Karpas-422 (cell line): ENCODE data around the gene SPSB3. TPM values are rescaled to one million over a fixed set of nuclear protein-coding genes. Genes with fewer than 3 reads are reported as not detected.

Source experiments
- DNase-seq: peaks from one replicate; pipeline ENCODE4 v3.0.0-alpha.2; 2015
- H2AFZ ChIP-seq: fragments of 200-600 bp; sonication (generic); 2 replicates; pipeline ENCODE4 v1.6.1; 2014; ENCODE audit warnings: antibody characterized with exemption, low read length, mixed read lengths
- H3K27ac ChIP-seq: fragments of 200-600 bp; sonication (generic); 2 replicates; pipeline ENCODE4 v1.5.1; 2014; ENCODE audit warnings: mild to moderate bottlenecking, low read length, moderate library complexity
- H3K27me3 ChIP-seq: fragments of 200-600 bp; sonication (generic); 2 replicates; pipeline ENCODE4 v1.6.1; 2014; ENCODE audit warnings: low read length, mixed read lengths
- H3K36me3 ChIP-seq: fragments of 200-600 bp; sonication (generic); 2 replicates; pipeline ENCODE4 v1.6.1; 2014; ENCODE audit warnings: low read length, mixed read lengths; ENCODE audit not compliant: insufficient read depth
- H3K4me1 ChIP-seq: fragments of 200-600 bp; sonication (generic); 2 replicates; pipeline ENCODE4 v1.6.1; 2014; ENCODE audit warnings: mild to moderate bottlenecking, low read length, mixed read lengths
- H3K4me2 ChIP-seq: fragments of 200-600 bp; sonication (generic); 2 replicates; pipeline ENCODE4 v1.6.1; 2014; ENCODE audit warnings: low read length, low read depth, mild to moderate bottlenecking; ENCODE audit not compliant: poor library complexity, severe bottlenecking
- H3K4me3 ChIP-seq: fragments of 200-600 bp; sonication (generic); 2 replicates; pipeline ENCODE4 v1.5.1; 2014; ENCODE audit warnings: mild to moderate bottlenecking, antibody characterized with exemption, low read length, mixed read lengths
- H3K79me2 ChIP-seq: fragments of 200-600 bp; sonication (generic); 2 replicates; pipeline ENCODE4 v1.6.1; 2014; ENCODE audit warnings: mild to moderate bottlenecking, low read length, mixed read lengths
- H3K9ac ChIP-seq: fragments of 200-600 bp; sonication (generic); 2 replicates; pipeline ENCODE4 v1.6.0; 2014; ENCODE audit warnings: low read length
- H3K9me2 ChIP-seq: fragments of 200-600 bp; sonication (generic), shearing (Covaris generic); replicated peaks from 2 replicates; pipeline ENCODE4 v1.6.0; 2014; ENCODE audit warnings: mild to moderate bottlenecking, low read length, moderate library complexity; ENCODE audit not compliant: insufficient read depth
- H3K9me3 ChIP-seq: fragments of 300-700, 200-600 bp; sonication (generic); 2 replicates; pipeline ENCODE4 v1.6.1; 2014; ENCODE audit warnings: low read length, mixed read lengths
- H4K20me1 ChIP-seq: fragments of 200-600 bp; sonication (generic); 2 replicates; pipeline ENCODE4 v1.6.1; 2014; ENCODE audit warnings: mild to moderate bottlenecking, antibody characterized with exemption, low read length, low read depth; ENCODE audit not compliant: insufficient read depth
- total RNA-seq: library from RNA; depleted of rRNA; stranded (reverse); fragments of >200 nt; shearing (Covaris generic); gene quantifications from 2 replicates; pipeline ENCODE4 v1.2.3, GENCODE V29; 2014; ENCODE audit warnings: low replicate concordance

The SPSB3 gene
- total RNA-seq, 1 experiment from 2014 or later, result 38.5 TPM

GRCh38 chr16:1751946-1752345, 30.4 kb downstream of the SPSB3 start:
- Histone ChIP-seq H3K9me2 (no peaks in the 10 kb centered on the region), H3K4me3 (no peak overlapping the region), H3K9ac (no peak overlapping the region), H2AFZ (no peak overlapping the region), H4K20me1 (no peaks in the 10 kb centered on the region), H3K4me1 (no peaks in the 10 kb centered on the region), H3K27me3 (no peaks in the 10 kb centered on the region), H3K4me2 (no peak overlapping the region), H3K79me2 (no peaks in the 10 kb centered on the region), H3K27ac (no peak overlapping the region), H3K9me3 (no peaks in the 10 kb centered on the region), H3K36me3 (0 out of 2 replicates have a peak, but pooled peaks cover 2% of the 10 kb centered on the region)
- no peak for DNase-seq

- Histone ChIP-seq H3K36me3 (no peaks in the 10 kb centered on the region), H3K9me3 (no peaks in the 10 kb centered on the region), H3K79me2 (no peaks in the 10 kb centered on the region), H2AFZ (no peak overlapping the region), H3K9me2 (no peaks in the 10 kb centered on the region), H3K4me3 (no peak overlapping the region), H4K20me1 (no peaks in the 10 kb centered on the region), H3K9ac (no peak overlapping the region), H3K4me1 (no peaks in the 10 kb centered on the region), H3K4me2 (no peak overlapping the region), H3K27me3 (no peaks in the 10 kb centered on the region), H3K27ac (no peak overlapping the region)
- no peak for DNase-seq
Measured at GRCh38 chr16:1749152-1750117, 32.9 kb downstream of the SPSB3 start.

GRCh38 chr16:1747934-1748333, 34.4 kb downstream of the SPSB3 start:
- H3K27me3 ChIP-seq, result no peaks in the 10 kb centered on the region
- no peaks in the 10 kb centered on the region for H4K20me1 ChIP-seq
- no peak overlapping the region for H2AFZ ChIP-seq
- no peaks in the 10 kb centered on the region for H3K9me2 ChIP-seq
- H3K36me3 ChIP-seq, result no peaks in the 10 kb centered on the region
- H3K9me3 ChIP-seq, result no peaks in the 10 kb centered on the region
- H3K4me1 ChIP-seq, result no peaks in the 10 kb centered on the region
- no peak overlapping the region for H3K4me2 ChIP-seq
- no peak overlapping the region for H3K4me3 ChIP-seq
- no peak overlapping the region for H3K27ac ChIP-seq
- H3K79me2 ChIP-seq, result no peaks in the 10 kb centered on the region
- H3K9ac ChIP-seq, result no peak overlapping the region
- no peak for DNase-seq

GRCh38 chr16:1746693-1747195, 35.6 kb downstream of the SPSB3 start:
- Histone ChIP-seq H3K4me2 (no peak overlapping the region), H3K9me3 (no peaks in the 10 kb centered on the region)

GRCh38 chr16:1745900-1746692, 36.3 kb downstream of the SPSB3 start:
- no peak overlapping the region for H2AFZ ChIP-seq
- H3K36me3 ChIP-seq, result no peaks in the 10 kb centered on the region
- H3K9me3 ChIP-seq, result no peaks in the 10 kb centered on the region
- no peaks in the 10 kb centered on the region for H3K79me2 ChIP-seq
- no peak overlapping the region for H3K4me2 ChIP-seq
- DNase-seq, result no peak
- H3K4me1 ChIP-seq, result no peaks in the 10 kb centered on the region
- H3K27me3 ChIP-seq, result no peaks in the 10 kb centered on the region
- no peaks in the 10 kb centered on the region for H4K20me1 ChIP-seq
- no peaks in the 10 kb centered on the region for H3K9me2 ChIP-seq
- no peak overlapping the region for H3K27ac ChIP-seq
- no peak overlapping the region for H3K4me3 ChIP-seq
- H3K9ac ChIP-seq, result no peak overlapping the region

More at GRCh38 chr16:1746693-1747195, 35.6 kb downstream of the SPSB3 start:
- H3K79me2 ChIP-seq, result no peaks in the 10 kb centered on the region
- H3K9me2 ChIP-seq, result no peaks in the 10 kb centered on the region
- no peak overlapping the region for H3K4me3 ChIP-seq
- H3K36me3 ChIP-seq, result no peaks in the 10 kb centered on the region
- DNase-seq, result no peak
- no peak overlapping the region for H2AFZ ChIP-seq
- no peaks in the 10 kb centered on the region for H3K4me1 ChIP-seq
- no peak overlapping the region for H3K27ac ChIP-seq
- no peaks in the 10 kb centered on the region for H3K27me3 ChIP-seq
- H4K20me1 ChIP-seq, result no peaks in the 10 kb centered on the region
- H3K9ac ChIP-seq, result no peak overlapping the region

- Histone ChIP-seq H2AFZ (no peak overlapping the region), H3K4me3 (no peak overlapping the region), H3K9me2 (no peaks in the 10 kb centered on the region), H3K36me3 (no peaks in the 10 kb centered on the region), H4K20me1 (no peaks in the 10 kb centered on the region), H3K4me2 (no peak overlapping the region), H3K79me2 (no peaks in the 10 kb centered on the region), H3K9ac (no peak overlapping the region), H3K27ac (no peak overlapping the region), H3K4me1 (no peaks in the 10 kb centered on the region), H3K9me3 (no peaks in the 10 kb centered on the region), H3K27me3 (no peaks in the 10 kb centered on the region)
- no peak for DNase-seq
Measured at GRCh38 chr16:1745181-1745899, 37.0 kb downstream of the SPSB3 start.

- H3K79me2 ChIP-seq, result no peaks in the 10 kb centered on the region
- H4K20me1 ChIP-seq, result no peaks in the 10 kb centered on the region
- no peaks in the 10 kb centered on the region for H3K36me3 ChIP-seq
Measured at GRCh38 chr16:1744338-1744840, 38.0 kb downstream of the SPSB3 start.

More at GRCh38 chr16:1744338-1744840, 38.0 kb downstream of the SPSB3 start:
- H3K4me2 ChIP-seq, result no peak overlapping the region
- H3K9ac ChIP-seq, result no peak overlapping the region
- H3K27ac ChIP-seq, result no peak overlapping the region
- H3K4me1 ChIP-seq, result no peaks in the 10 kb centered on the region
- no peak for DNase-seq
- no peaks in the 10 kb centered on the region; the same call in 1 of the 2 replicates for H3K9me3 ChIP-seq
- no peak overlapping the region for H3K4me3 ChIP-seq
- no peaks in the 10 kb centered on the region for H3K9me2 ChIP-seq
- H3K27me3 ChIP-seq, result no peaks in the 10 kb centered on the region
- H2AFZ ChIP-seq, result no peak overlapping the region
